Activated CD4-positive, alpha-beta T cell treated with anti-CD3 and anti-CD28 coated beads, Interleukin-2, amount 50 U/mL, for 24 hours (primary cell): ENCODE results near the gene ZNF764.
"Not testable (repeated sequence)": the region's sequence is repeated elsewhere in the genome, so short reads cannot be mapped to it uniquely, and the experiment has no call there.

ENCODE experiments used
- DNase-seq, 2 donors: peaks; one replicate each; pipeline ENCODE4 v3.0.0-alpha.2; 2020; ENCODE audit warnings: low read depth in 1 of 2, low spot score in 1 of 2

ZNF764 gene

DNA sequence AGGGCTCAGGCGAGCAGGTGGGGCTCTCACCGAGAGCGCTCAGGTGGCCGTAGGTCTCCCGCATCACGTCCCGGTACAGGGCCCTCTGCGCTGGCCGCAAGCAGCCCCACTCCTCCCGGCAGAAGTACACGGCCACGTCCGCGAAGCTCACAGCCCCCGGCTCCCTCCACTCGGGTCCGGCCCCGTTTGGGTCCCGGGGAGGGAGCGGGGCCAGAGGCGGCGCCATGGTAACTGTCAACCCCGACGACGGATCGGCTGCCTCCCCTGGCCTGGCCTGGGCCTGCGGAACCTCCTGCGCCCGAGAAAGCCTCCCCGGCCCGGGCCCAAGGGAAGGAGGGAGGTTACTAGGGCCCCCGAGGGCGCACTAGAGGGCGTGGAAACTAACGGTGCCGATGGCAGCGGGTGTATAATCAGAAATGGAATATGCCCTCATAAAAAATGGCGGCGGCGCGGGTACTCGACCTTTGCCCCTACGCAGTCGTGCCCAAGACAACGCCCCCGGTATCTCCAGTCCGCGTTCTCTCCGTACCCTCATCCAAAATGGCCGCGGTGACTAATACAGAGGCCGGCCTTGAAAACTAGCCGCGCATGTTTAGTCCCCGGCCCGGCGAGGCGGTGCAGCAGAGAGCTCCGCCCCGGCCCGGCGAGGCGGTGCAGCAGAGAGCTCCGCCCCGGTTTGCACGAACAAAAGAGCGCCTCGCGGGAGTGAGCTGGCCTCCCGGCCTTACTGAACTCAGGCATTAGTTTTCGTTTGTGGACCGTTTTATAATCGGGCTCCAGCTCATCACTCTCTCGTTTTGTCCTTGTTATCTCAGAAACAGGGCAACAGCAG lies at the start of gene ZNF764:
Gene ZNF764, minus strand, starts transcription at position 418 of the 832 bp plus-strand sequence. Its CDS starts 192 bp downstream, at position 226.
- peak; percentile 88 to 98 for DNase-seq

DNA sequence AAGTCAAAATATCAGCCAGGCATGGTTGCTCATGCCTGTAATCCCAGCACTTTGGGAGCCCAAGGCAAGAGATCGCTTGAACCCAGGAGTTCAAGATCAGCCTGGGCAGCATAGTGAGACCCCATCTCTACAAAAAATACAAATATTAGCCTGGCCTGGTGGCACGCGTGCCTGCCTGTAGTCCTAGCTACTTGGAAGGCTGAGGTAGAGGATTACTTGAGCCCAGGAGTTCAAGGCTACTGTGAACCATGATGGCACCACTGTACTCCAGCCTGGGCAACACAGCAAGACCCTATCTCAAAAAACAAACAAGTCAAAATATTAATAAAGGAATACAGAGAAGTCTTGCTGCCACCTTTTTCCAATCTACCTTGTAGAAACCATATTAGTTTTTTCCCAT lies 47.8 kb upstream of the ZNF764 start:
- no peak for DNase-seq

GRCh38 chr16:30605158-30605557 lies 47.0 kb upstream of the ZNF764 start:
- no peak for DNase-seq

GRCh38 chr16:30604316-30604947 lies 46.3 kb upstream of the ZNF764 start:
- no peak for DNase-seq

- no peak for DNase-seq
These were observed 45.8 kb upstream of the ZNF764 start for GRCh38 chr16:30603945-30604315.

DNA sequence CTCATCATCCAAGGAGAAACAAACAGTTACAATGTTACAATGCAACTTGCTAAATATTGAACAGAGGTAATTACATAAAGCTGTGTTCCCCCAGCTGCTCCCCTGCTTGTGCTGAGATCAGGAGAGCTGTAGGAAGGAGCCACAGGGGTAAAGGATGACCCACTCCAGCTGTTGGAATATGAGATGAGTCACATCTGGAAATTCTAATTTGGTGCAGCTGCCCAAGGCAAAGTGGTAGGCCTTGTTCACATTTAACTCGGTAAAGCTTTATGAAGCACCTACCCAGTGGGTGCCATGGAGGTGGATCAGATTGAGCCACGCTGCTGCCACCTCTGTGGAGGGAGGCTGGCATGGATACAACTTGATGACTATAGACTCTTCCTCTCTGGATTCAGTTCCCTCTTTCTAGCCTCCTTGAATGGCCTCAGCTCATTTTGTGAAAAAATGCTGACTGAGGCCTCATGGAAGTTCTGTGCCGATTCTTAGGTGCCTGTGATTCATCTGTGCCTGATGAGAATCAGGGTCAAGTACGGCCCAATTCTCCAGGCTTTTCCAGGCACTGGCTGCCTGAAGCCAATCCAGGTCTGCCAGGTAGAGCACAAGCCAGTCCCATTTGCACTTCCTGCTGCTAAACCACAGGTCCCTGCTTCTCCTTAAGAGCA lies 44.6 kb upstream of the ZNF764 start:
- DNase-seq: no peak

DNA sequence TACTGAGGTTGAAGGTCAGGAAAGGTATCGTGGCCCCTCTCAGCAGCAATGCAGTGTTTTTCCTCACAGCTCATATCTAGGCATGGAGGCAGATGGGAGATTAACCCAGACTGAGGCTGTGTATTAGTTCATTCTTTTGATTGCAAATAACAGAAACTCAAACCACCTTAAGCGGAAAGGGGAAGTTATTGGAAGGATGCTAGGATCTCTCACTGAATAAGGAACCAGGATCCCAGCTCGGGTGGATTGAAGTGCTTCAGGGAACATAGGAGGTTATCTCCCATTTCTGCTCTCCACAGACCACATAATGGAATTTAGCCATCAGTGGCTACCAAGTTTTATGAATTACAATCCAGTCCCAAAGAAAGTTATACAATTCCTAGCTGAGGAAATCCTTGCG lies 43.8 kb upstream of the ZNF764 start:
- no peak for DNase-seq

GRCh38 chr16:30600929-30601328 lies 42.8 kb upstream of the ZNF764 start:
- DNase-seq: no peak

GRCh38 chr16:30600215-30600614 lies 42.0 kb upstream of the ZNF764 start:
- no peak for DNase-seq

- no peak for DNase-seq
These were observed 34.7 kb upstream of the ZNF764 start for GRCh38 chr16:30592871-30593270.

- DNase-seq: not testable (repeated sequence)
These were observed 32.7 kb upstream of the ZNF764 start for GRCh38 chr16:30590869-30591268.

DNA sequence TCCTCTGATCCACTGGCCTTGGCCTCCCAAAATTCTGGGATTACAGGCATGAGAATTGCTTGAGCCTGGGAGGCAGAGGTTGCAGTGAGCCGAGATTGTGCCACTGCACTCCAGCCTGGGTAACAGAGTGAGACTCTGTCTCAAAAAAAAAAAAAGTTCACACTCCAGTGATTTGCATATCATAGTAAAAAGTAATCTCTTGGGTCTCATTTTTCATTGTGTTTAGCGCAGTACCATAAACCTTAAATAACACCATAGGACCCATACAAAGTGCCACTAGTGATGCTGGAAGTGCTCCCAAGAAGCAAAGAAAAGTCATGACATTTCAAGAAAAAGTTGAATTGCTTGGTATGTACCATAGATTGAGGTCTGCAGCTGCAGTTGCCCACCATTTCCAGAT lies 31.4 kb upstream of the ZNF764 start:
- not testable (repeated sequence) for DNase-seq

DNA sequence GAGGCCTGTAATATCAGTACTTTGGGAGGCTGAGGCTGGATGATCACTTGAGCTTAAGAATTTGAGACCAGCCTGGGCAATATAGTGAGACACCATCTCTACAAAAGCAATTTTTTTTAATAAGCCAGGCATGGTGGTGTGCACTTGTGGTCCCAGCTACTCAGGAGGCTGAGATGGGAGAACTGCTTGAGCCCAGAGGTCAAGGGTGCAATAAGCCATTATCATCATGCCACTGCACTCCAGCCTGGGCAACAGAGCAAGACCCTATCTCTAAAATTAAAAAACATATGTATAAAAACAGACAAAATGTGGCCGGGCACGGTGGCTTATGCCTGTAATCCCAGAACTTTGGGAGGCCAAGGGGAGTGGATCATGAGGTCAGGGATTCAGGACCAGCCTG lies 30.5 kb upstream of the ZNF764 start:
- no peak for DNase-seq

GRCh38 chr16:30585400-30586191 lies 27.4 kb upstream of the ZNF764 start, which contains the start of gene ZNF785:
Gene ZNF785 (minus strand): TSS chr16:30585697. CDS start chr16:30585611, 86 bp downstream.
- peak; percentile 74 to 94 for DNase-seq

DNA sequence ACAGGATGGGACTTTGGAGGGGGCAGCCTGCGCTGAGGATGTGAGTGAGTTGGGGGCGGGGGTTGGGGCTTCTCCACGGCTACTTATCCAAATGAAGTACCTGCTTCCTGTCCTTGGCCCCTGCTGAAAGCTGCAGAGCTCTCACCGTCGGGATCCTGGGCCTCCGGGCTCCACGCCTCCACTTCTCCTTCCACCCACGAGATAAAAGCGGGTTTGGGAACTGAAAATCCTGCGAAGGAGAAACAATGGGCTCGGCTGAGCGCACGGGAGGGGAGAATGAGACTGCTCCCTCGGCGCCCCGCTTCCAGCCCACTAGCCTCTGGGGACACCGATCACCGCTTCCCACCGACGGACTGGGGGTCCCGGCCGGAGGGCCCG lies 26.8 kb upstream of the ZNF764 start:
- no peak for DNase-seq

DNA sequence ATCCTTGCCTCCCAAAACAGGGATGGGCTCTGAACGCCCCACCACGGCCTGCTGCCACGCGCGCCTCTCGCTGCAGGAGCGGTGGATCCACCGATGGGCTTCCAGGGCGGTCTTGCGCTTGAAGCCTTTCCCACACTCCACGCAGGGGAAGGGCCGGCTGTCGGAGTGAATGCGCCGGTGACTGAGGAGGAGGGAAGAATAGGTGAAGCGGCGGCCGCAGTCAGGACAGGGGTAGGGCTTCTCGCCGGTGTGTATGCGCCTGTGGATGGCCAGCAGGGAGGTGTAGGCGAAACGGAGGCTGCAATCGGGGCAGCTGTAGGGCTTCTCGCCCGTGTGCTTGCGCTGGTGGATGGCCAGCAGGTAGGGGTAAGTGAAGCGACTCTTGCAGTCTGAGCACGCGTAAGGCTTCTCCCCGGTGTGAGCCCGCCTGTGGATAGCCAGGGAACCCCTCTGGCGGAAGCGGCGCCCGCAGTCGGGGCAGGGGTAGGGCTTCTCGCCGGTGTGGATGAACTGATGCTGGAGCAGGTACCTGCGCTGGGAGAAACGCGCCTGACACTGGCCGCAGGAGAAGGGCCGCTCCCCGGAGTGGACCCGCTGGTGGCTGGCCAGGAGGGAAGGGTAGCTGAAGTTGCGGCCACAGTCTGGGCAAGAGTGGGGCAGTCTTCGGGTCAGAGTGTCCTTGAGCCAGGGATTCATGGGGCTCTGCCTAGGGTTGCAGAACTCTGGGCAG lies 24.6 kb upstream of the ZNF764 start:
- no peak for DNase-seq

DNA sequence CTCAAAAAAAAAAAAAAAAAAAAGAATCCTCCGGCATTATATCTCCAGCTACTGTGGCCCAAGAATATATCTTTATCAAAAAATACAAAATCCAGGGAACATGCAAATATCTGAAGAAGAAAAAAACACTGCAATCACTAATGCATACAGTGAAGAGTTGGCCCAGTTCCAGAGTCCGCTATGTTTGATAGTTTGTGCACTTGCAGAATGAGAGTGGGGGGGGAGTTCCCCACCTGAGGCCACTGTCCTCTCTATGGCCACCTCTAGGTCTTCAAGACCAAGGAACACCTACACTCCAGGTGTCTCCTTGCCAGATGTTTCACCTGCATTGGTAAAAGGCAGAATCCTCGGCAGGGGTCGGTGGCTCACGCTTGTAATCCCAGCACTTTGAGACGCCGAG lies 23.3 kb upstream of the ZNF764 start:
- no peak for DNase-seq

- no peak for DNase-seq
These were observed 16.5 kb upstream of the ZNF764 start for GRCh38 chr16:30574678-30575077.

GRCh38 chr16:30571445-30572322 lies 13.5 kb upstream of the ZNF764 start, which contains the start of gene ZNF688:
Gene ZNF688 (minus strand): TSS chr16:30571714. CDS start chr16:30571629, 85 bp downstream.
- DNase-seq: peak; percentile 72 to 95
